GM19099 (cell line): ENCODE results near the gene GDE1.

ENCODE experiments used
- POLR2A ChIP-seq: IDR thresholded peaks from 3 replicates; pipeline ENCODE4 v1.6.1; 2011; ENCODE audit warnings: low read depth; ENCODE audit not compliant: insufficient read length; ENCODE audit errors: extremely low read depth

Gene GDE1

DNA sequence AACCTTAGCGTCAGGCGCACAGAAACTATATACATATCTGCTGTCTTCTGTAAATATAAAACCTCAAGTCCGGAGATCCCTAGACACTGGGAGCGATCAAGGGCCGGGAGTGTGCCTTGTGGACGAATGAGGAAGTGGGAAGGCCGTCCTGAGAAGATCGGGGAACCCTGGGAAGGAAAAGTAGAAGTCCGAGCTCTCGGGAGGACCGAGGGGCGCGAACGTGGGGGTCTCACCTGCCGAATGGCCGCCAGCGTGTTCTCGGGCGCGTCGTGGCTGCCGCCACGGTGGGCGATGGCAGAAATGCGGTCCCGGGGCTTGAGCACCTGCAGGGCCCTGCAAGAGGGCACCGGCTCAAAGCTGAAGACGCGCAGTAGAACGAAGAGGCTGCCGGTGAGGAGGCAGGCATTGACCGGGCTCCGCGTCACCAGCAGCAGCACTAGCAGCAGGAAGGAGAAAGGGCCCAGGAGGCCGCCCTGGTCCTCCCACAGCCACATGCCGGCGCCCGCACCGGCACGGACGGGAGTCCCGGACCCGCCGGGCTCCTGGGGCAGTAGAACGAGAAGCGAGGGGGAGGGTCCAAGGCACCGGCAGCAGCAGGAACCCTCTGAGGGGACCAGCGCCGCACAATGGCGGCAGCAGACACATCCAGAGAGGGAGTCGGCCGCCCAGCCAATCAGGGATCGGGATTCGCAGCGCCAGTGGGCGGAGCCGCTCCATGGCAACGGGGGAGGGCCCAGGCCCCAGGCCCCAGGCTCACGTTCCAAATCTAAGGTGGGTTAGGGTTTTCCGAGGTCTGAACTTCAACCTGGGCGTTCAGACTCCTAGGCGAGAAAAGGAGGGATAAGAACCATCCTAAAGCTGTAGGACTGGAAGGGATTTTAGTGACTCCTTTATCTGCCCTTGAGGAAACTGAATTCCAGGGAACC lies at the start of gene GDE1:
GDE1 (minus strand) TSS at position 628 of the 926 bp plus-strand sequence; CDS start at position 494, 134 bp downstream.
- peak; percentile 89 for TF ChIP-seq POLR2A

DNA sequence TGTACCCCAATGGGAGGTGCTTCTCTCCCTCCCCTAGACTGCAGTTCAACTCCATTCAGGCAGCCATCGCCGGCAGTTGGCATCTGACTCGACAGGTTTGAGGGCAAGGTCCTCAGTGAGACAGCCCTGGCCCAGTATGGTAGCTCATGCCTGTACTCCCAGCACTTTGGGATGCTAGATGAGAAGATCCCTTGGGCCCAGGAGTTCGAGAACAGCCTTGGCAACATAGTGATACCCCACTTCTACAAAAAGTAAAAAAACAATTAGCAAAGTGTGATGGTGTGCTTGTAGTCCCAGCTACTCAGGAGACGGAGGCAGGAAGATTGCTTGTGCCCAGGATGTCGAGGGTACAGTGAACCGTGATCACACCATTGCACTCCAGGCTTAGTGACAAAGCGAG lies 45.7 kb upstream of the GDE1 start:
- TF ChIP-seq POLR2A = no peak

DNA sequence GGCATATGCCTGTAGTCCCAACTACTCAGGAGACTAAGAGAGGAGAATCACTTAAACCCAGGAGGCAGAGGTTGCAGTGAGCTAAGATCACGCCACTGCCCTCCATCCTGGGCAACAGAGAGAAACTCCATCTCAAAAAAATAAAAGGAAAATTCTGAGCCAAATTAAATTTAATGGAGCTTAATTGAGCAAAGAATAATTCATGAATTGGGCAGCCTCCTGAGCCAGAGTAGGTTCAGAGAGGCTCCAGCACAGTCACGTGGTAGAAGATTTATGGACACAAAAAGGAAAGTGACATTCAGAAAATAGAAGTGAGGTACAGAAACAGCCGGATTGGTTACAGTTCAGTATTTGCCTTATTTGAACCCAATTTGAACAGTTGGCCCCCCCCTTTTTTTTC lies 44.5 kb upstream of the GDE1 start:
- no peak for TF ChIP-seq POLR2A

DNA sequence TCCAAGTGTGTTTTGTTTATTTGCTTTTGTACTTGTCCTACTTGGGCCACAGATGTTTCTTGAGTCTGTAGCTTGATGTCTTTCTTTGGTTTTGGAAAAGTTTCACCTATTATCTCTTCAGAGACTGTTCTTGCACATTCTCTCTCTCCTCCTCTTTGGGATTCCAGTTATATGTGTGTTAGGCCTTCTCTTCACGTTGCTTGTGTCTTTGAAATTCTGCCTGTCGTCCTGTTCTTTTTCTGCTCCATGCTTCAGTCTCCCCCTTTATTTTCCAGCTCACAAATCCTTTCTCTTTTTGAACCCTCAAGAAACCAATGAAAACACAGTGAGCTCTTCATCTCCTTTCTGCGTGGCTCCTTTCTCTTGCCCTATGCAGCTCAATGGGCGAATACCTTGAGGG lies 41.5 kb upstream of the GDE1 start:
- TF ChIP-seq POLR2A = no peak

GRCh38 chr16:19560078-19560477 lies 38.2 kb upstream of the GDE1 start:
- TF ChIP-seq POLR2A = no peak

DNA sequence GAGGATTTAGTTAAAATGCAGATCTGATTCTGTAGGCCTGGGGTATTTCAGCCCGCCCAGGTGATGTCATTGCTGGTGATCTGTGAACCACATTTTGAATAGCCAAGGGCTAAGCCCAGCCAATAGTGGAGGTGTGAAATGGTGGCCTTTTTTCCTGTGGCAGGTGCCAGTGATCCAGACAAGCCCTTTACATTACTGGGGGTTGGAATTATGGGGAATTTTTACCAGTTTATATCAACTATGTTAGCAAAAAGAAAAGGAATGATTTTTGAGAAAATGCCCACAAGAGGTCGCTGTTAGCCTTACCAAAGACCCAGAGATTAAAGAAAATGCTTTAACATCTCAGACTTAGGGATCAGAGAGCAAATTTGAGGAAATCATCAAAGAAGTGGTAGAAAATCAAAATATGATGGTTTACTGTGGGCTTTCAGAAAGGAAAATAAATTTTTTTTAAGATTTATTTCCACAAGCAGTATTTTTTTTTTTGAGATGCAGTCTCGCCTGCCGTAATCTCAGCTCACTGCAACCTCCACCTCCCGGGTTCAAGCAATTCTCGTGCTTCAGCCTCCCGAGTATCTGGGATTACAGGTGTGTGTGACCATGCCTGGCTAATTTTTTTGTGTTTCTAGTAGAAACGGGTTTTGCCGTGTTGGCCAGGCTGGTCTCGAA lies 37.5 kb upstream of the GDE1 start:
- TF ChIP-seq POLR2A = no peak

DNA sequence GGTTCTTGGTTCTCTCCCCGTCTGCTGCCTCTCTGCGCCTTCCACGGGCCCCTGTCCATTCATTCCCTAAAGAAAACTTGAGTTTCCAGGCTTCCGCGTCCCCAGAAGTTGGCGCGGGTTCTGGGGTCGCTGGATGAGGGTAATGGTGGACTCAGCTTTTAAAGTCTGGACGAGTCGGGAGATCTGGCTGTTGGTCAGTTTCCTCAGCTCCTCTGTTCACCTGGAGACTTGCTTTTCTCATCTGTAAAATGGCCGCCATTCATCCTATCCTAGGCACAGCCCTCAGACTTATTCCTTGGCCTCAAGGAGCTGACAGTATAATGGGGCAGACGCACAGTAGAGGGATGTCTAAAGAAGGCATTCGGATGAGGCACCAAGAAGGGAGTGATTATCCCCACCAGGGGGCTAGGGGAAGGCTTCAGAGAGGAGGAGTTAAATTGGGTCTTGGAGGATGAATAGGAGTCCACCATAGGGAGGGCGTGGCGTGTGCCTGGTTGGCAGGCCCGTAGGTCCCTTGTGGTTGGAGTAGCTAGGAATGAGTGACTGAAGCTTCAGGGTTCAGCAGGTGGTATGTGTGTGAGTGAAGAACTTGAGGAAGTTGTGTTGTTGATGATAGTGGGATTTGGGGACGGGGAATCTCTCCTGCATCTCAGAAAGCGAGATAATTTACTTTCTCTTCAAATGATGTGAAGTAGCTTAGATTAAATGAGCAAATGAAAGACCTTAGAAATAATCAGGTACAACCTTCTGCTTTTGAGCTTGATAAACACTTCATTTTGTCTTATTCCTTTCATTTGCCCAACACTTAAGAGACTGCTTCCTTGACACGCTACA lies 34.3 kb upstream of the GDE1 start:
- no peak for TF ChIP-seq POLR2A

GRCh38 chr16:19555186-19555937 lies 33.5 kb upstream of the GDE1 start, which contains the start of gene VPS35L:
Gene VPS35L, plus strand, starts transcription at chr16:19555703. Its CDS starts 27 bp downstream, at chr16:19555730.
- TF ChIP-seq POLR2A = peak; percentile 74

DNA sequence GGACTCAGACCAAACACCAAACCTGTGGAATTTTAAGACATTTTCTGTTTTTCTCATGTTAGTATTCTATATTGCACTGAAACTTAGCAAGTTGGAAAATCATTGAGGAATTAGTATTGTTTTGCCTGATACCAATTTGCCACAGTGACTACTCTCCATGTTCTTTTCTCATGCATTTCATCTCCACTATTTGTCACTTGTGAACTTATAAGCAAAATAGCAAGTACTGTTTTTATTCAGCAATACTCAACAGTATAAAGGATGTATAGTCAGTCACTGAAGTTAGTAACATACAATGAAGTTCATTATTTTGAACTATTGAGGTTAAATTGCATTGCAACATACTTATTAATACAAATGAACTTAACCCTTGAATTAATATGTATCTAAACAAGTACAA lies 27.8 kb upstream of the GDE1 start:
- no peak for TF ChIP-seq POLR2A

DNA sequence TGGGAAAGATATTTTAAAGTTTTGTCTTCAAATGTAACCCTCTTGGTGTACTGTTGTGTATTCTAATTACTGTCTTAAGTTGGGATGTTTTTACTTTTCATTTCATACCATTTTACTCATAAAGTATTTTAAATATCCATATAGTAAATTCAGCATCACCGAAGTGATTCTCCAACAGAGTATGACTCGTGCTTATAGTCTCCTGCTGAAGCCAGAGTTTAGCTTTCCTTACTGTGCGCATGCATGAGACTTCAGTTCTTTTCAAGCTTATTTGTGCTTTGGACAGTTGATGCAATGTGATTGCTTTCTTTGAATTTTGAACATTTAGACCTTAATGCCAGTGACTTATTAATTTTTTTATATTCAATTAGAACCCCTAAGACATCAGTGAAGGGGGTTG lies 26.2 kb upstream of the GDE1 start:
- no peak for TF ChIP-seq POLR2A

DNA sequence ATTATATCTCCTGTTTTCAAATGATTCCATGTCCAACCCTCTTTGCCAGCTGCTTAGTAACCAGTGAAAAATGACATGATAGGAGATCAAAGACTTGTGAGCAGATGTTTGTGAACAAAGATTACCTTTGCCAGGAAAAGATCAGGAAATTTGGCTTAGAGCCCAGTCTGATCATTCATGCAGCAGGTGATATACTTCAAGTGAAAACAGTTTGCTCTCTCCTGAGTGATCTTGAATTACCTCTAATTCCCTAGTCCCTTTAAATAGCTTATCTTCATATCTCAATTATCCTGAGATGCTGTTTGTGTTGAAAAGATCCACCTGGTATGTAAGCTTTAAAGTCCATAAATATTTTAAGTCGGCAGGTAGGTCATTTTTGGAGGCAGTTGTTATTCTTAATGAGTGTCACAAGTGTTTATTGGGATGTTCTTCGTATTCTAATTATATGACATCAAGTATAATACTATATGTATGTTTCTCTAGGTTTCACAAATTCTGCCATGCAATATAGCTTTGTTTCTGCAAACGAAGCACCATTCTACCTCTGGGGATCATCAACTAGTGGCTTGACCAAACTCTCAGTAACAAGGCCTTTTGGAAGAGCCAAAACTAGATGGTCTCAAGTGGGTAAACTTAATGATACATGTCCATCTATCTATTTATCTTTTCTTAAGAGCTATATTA lies 20.4 kb upstream of the GDE1 start:
- TF ChIP-seq POLR2A = no peak

- TF ChIP-seq POLR2A = no peak
Observed at GRCh38 chr16:19540241-19540970, 18.5 kb upstream of the GDE1 start.

GRCh38 chr16:19532601-19533000 lies 10.7 kb upstream of the GDE1 start:
- TF ChIP-seq POLR2A = no peak
